NT2/D1 (cell line): Measurements from ENCODE around the gene BMERB1.

Experiments used
- SUZ12 ChIP-seq: IDR thresholded peaks from 2 replicates; pipeline ENCODE4 v1.6.1; 2011; ENCODE audit not compliant: insufficient read length, insufficient read depth; ENCODE audit errors: extremely low read depth
- YY1 ChIP-seq: IDR thresholded peaks from 2 replicates; pipeline ENCODE4 v1.6.1; 2011; ENCODE audit not compliant: insufficient read length, insufficient read depth

GRCh38 chr16:15544405-15544804 is 110.0 kb downstream of the BMERB1 start:
- no peak for TF ChIP-seq YY1
- TF ChIP-seq SUZ12, result no peak
